HepG2 (cell line): Measurements from ENCODE around the gene OS9.

Source experiments
- EZH2 ChIP-seq: conservative IDR thresholded peaks from 2 replicates; pipeline ENCODE4 v1.6.1; 2012; ENCODE audit warnings: mild to moderate bottlenecking, low read depth, low read length, moderate library complexity
- FOXO1 ChIP-seq: sonication (generic); formaldehyde crosslinking; IDR thresholded peaks from 2 replicates; pipeline ENCODE4 v1.4.0; 2020; ENCODE audit warnings: missing genetic modification reagents
- KAT7 ChIP-seq: IDR thresholded peaks from 2 replicates; pipeline ENCODE4 v1.6.1; 2018; ENCODE audit warnings: borderline replicate concordance, missing compliant biosample characterization
- MAZ ChIP-seq, 2 experiments: sonication (generic) in 1 of 2; formaldehyde crosslinking in 1 of 2; IDR thresholded peaks; 2 replicates each; pipeline versions ENCODE4 v1.5.0 to v1.6.1; 2012 to 2020; ENCODE audit warnings: low read depth in 2 of 2, mild to moderate bottlenecking in 2 of 2, borderline replicate concordance in 1 of 2, improper control_type of control experiment in 1 of 2, low read length in 1 of 2, missing genetic modification reagents in 1 of 2, moderate library complexity in 1 of 2
- PAWR ChIP-seq: sonication (generic); formaldehyde crosslinking; IDR thresholded peaks from 2 replicates; pipeline ENCODE4 v1.4.0; 2020; ENCODE audit warnings: missing genetic modification reagents, mild to moderate bottlenecking, borderline replicate concordance
- TBX3 ChIP-seq: fragments of 450-650 bp; IDR thresholded peaks from 2 replicates; pipeline ENCODE4 v1.6.1; 2017; ENCODE audit warnings: antibody characterized with exemption, mild to moderate bottlenecking, inconsistent platforms, borderline replicate concordance
- YY1 ChIP-seq: IDR thresholded peaks from 2 replicates; pipeline ENCODE4 v1.6.1; 2011; ENCODE audit warnings: low read length, low read depth, moderate library complexity, mild to moderate bottlenecking; ENCODE audit not compliant: insufficient read depth, insufficient replicate concordance
- ZNF672 ChIP-seq: sonication (generic); formaldehyde crosslinking; IDR thresholded peaks from 2 replicates; pipeline ENCODE4 v1.8.1; 2022; ENCODE audit warnings: missing genetic modification reagents
- ZNF766 ChIP-seq: sonication (generic); formaldehyde crosslinking; IDR thresholded peaks from 2 replicates; pipeline ENCODE4 v1.5.0; 2020; ENCODE audit warnings: missing genetic modification reagents, borderline replicate concordance
- TF ChIP-seq, protein P1 (sequence below): sonication (generic); formaldehyde crosslinking; IDR thresholded peaks from 2 replicates; pipeline ENCODE4 v1.5.0; 2020; ENCODE audit warnings: mild to moderate bottlenecking, missing genetic modification reagents, moderate library complexity

DNA sequence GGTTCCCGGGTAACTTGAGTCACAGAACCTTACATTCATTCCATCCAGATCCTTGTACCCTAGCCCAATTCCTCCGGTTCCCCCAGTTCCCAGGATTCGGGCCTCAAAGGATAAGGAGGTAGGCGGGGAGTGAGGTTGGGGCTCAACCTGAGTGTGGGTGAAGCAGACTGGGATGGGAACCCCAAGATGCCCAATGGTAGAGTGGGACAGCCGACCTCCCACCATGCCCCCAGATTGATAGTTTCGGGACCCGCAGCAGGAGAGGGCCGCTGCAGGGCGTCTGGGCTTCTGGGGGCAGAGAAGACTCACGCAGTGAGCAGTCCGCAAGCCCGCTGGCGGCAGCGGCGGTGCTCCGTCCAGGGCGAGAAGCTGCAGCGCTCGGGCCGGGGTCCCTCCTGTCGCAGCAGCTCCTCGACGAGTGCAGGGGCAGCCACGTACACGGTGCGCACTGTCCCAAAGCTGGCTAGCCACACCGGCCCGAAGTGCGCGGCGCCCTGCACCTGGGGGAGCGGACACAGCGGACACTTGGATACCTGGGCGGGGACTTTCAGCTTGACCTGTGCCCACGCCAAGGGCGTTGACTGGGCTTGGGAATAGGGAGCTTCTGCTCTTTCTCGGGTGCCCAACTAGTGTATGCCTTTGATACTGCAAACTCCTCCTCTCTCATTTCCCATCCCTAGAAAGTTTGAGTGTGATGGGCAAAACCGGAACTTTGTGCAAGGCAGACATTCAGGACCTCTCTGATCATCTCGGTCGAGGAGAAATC, 71.9 kb downstream of the OS9 start:
- TF ChIP-seq ZNF766 = no peak
- TF ChIP-seq TBX3 = no peak
- TF ChIP-seq EZH2 = no peak
- TF ChIP-seq, protein P1, sequence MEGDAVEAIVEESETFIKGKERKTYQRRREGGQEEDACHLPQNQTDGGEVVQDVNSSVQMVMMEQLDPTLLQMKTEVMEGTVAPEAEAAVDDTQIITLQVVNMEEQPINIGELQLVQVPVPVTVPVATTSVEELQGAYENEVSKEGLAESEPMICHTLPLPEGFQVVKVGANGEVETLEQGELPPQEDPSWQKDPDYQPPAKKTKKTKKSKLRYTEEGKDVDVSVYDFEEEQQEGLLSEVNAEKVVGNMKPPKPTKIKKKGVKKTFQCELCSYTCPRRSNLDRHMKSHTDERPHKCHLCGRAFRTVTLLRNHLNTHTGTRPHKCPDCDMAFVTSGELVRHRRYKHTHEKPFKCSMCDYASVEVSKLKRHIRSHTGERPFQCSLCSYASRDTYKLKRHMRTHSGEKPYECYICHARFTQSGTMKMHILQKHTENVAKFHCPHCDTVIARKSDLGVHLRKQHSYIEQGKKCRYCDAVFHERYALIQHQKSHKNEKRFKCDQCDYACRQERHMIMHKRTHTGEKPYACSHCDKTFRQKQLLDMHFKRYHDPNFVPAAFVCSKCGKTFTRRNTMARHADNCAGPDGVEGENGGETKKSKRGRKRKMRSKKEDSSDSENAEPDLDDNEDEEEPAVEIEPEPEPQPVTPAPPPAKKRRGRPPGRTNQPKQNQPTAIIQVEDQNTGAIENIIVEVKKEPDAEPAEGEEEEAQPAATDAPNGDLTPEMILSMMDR = no peak
- peak; percentile 12 for TF ChIP-seq YY1
- no peak for TF ChIP-seq MAZ (IDR thresholded peaks at IDR 0.05; ENCODE audit: borderline replicate concordance, low read depth, low read length)
- TF ChIP-seq MAZ (CRISPR knock-in tag; IDR thresholded peaks at IDR 0.05; ENCODE audit: low read depth) = peak; percentile 32; the same call in 1 of the 2 replicates
- TF ChIP-seq FOXO1 (CRISPR knock-in tag) = no peak
- no peak for TF ChIP-seq ZNF672 (CRISPR knock-in tag)
- no peak for TF ChIP-seq KAT7 (CRISPR knock-in tag)
- no peak for TF ChIP-seq PAWR
